H7 (cell line): ENCODE measurements around the gene LHPP. TPM values are rescaled to one million over a fixed set of nuclear protein-coding genes. Genes with fewer than 3 reads are reported as not detected.
A peak's percentile ranks its signal among the peaks of the same experiment; 100 is the strongest.

Experiments
- DNase-seq: peaks from one replicate; pipeline ENCODE4 v3.0.0; 2012
- H3K27me3 ChIP-seq: 2 replicates; pipeline ENCODE4 v1.6.0; 2011; ENCODE audit warnings: mild to moderate bottlenecking, low read length; ENCODE audit not compliant: control insufficient read depth, insufficient read depth
- H3K36me3 ChIP-seq: replicated peaks from 2 replicates; pipeline ENCODE4 v1.5.1; 2011; ENCODE audit warnings: low read length; ENCODE audit not compliant: control insufficient read depth, insufficient read depth
- H3K4me3 ChIP-seq: 2 replicates; pipeline ENCODE4 v1.5.1; 2011; ENCODE audit warnings: low read depth, mild to moderate bottlenecking, control low read depth, low read length, moderate library complexity; ENCODE audit not compliant: insufficient read depth
- total RNA-seq: library from RNA; depleted of rRNA; stranded (reverse); fragments of >200 nt; shearing (Covaris generic); gene quantifications from 2 replicates; pipeline ENCODE4 v1.2.3, GENCODE V29; 2014

LHPP gene
- total RNA-seq, 1 experiment from 2014 or later, result 26.2 TPM

- DNase-seq, result no peak
- Histone ChIP-seq H3K36me3 (peaks cover 1% of the 10 kb centered on the region; the same call in 1 of the 2 replicates), H3K27me3 (no peaks in the 10 kb centered on the region), H3K4me3 (no peak overlapping the region)
These were observed 30.6 kb downstream of the LHPP start for GRCh38 chr10:124492266-124492665.

- Histone ChIP-seq H3K36me3 (peaks cover 1% of the 10 kb centered on the region; the same call in 1 of the 2 replicates), H3K27me3 (no peaks in the 10 kb centered on the region), H3K4me3 (no peak overlapping the region)
- DNase-seq, result peak; percentile 47
These were observed 31.7 kb downstream of the LHPP start for GRCh38 chr10:124493214-124493882.

- peak; percentile 57 for DNase-seq
- Histone ChIP-seq H3K27me3 (no peaks in the 10 kb centered on the region), H3K4me3 (no peak overlapping the region), H3K36me3 (peaks cover 1% of the 10 kb centered on the region; the same call in 1 of the 2 replicates)
These were observed 32.6 kb downstream of the LHPP start for GRCh38 chr10:124494046-124494807.

- Histone ChIP-seq H3K27me3 (no peaks in the 10 kb centered on the region), H3K4me3 (no peak overlapping the region), H3K36me3 (peaks cover 1% of the 10 kb centered on the region; the same call in 1 of the 2 replicates)
- DNase-seq, result no peak
These were observed 33.5 kb downstream of the LHPP start for GRCh38 chr10:124495162-124495561.

GRCh38 chr10:124495725-124496124 is 34.1 kb downstream of the LHPP start:
- DNase-seq, result no peak
- Histone ChIP-seq H3K36me3 (peaks cover 1% of the 10 kb centered on the region), H3K4me3 (no peak overlapping the region), H3K27me3 (no peaks in the 10 kb centered on the region)

GRCh38 chr10:124496150-124496549 is 34.5 kb downstream of the LHPP start:
- H3K27me3 ChIP-seq, result no peaks in the 10 kb centered on the region
- peaks cover 3% of the 10 kb centered on the region for H3K36me3 ChIP-seq
- no peak overlapping the region for H3K4me3 ChIP-seq
- peak; percentile 34 for DNase-seq

- Histone ChIP-seq H3K27me3 (no peaks in the 10 kb centered on the region), H3K36me3 (peaks cover 2% of the 10 kb centered on the region), H3K4me3 (no peak overlapping the region)
- no peak for DNase-seq
These were observed 35.0 kb downstream of the LHPP start for GRCh38 chr10:124496620-124497019.

- H3K27me3 ChIP-seq, result no peaks in the 10 kb centered on the region
- H3K4me3 ChIP-seq, result no peak overlapping the region
- DNase-seq, result peak; percentile 57
- peaks cover 2% of the 10 kb centered on the region for H3K36me3 ChIP-seq
These were observed 35.7 kb downstream of the LHPP start for GRCh38 chr10:124497196-124497881.

- no peak for DNase-seq
- H3K4me3 ChIP-seq, result no peak overlapping the region
- peaks cover 2% of the 10 kb centered on the region for H3K36me3 ChIP-seq
- H3K27me3 ChIP-seq, result no peaks in the 10 kb centered on the region
These were observed 36.4 kb downstream of the LHPP start for GRCh38 chr10:124498056-124498455.

- Histone ChIP-seq H3K27me3 (no peaks in the 10 kb centered on the region), H3K4me3 (no peak overlapping the region), H3K36me3 (peaks cover 2% of the 10 kb centered on the region)
- no peak for DNase-seq
These were observed 39.1 kb downstream of the LHPP start for GRCh38 chr10:124500757-124501156.

GRCh38 chr10:124504711-124505110 is 43.1 kb downstream of the LHPP start:
- H3K4me3 ChIP-seq, result no peak overlapping the region
- peaks cover 2% of the 10 kb centered on the region for H3K36me3 ChIP-seq
- DNase-seq, result no peak
- no peaks in the 10 kb centered on the region for H3K27me3 ChIP-seq

GRCh38 chr10:124505279-124505678 is 43.7 kb downstream of the LHPP start:
- no peak for DNase-seq
- Histone ChIP-seq H3K4me3 (no peak overlapping the region), H3K36me3 (peaks cover 2% of the 10 kb centered on the region), H3K27me3 (no peaks in the 10 kb centered on the region)

GRCh38 chr10:124508070-124508667 is 46.5 kb downstream of the LHPP start:
- H3K27me3 ChIP-seq, result no peaks in the 10 kb centered on the region
- H3K36me3 ChIP-seq, result no peaks in the 10 kb centered on the region
- peak; percentile 47 for DNase-seq
- no peak overlapping the region for H3K4me3 ChIP-seq

GRCh38 chr10:124508907-124509454 is 47.4 kb downstream of the LHPP start:
- no peak overlapping the region for H3K4me3 ChIP-seq
- no peak for DNase-seq
- H3K27me3 ChIP-seq, result no peaks in the 10 kb centered on the region
- H3K36me3 ChIP-seq, result no peaks in the 10 kb centered on the region
